Activated CD4-positive, alpha-beta T cell treated with anti-CD3 and anti-CD28 coated beads, Interleukin-2, amount 10 ng/mL, durations not matched to agents 24 days and 14 days (primary cell): ENCODE results near the gene ADRA2C. TPM values are rescaled to one million over a fixed set of nuclear protein-coding genes. Genes with fewer than 3 reads are reported as not detected.

Experiments
- DNase-seq: peaks from one replicate; pipeline ENCODE4 v3.0.0; 2022
- H3K27ac Mint-ChIP-seq: one replicate; pipeline ENCODE4 v1.8.0; 2022; ENCODE audit warnings: mild to moderate bottlenecking, mixed read lengths
- H3K27me3 Mint-ChIP-seq: one replicate; pipeline ENCODE4 v1.8.0; 2022; ENCODE audit warnings: mixed read lengths
- H3K36me3 Mint-ChIP-seq: one replicate; pipeline ENCODE4 v1.8.0; 2022; ENCODE audit warnings: low read depth, mild to moderate bottlenecking, mixed read lengths
- H3K4me1 Mint-ChIP-seq: one replicate; pipeline ENCODE4 v1.8.0; 2021; ENCODE audit warnings: mixed read lengths
- H3K4me3 Mint-ChIP-seq: one replicate; pipeline ENCODE4 v1.8.0; 2022; ENCODE audit warnings: mild to moderate bottlenecking, moderate library complexity, mixed read lengths
- H3K9me3 Mint-ChIP-seq: one replicate; pipeline ENCODE4 v1.8.0; 2021; ENCODE audit warnings: mixed read lengths
- intact Hi-C: fragments of 100-400 bp; cut with micrococcal nuclease; formaldehyde crosslinking; loops from one replicate; pipeline ENCODE4 v1.15.1; 2023
- total RNA-seq: library from RNA; stranded (reverse); gene quantifications from 2 replicates; pipeline ENCODE4 v1.2.3, GENCODE V29; 2022

Gene ADRA2C
- total RNA-seq, 1 donor from 2014 or later: not detected

DNA sequence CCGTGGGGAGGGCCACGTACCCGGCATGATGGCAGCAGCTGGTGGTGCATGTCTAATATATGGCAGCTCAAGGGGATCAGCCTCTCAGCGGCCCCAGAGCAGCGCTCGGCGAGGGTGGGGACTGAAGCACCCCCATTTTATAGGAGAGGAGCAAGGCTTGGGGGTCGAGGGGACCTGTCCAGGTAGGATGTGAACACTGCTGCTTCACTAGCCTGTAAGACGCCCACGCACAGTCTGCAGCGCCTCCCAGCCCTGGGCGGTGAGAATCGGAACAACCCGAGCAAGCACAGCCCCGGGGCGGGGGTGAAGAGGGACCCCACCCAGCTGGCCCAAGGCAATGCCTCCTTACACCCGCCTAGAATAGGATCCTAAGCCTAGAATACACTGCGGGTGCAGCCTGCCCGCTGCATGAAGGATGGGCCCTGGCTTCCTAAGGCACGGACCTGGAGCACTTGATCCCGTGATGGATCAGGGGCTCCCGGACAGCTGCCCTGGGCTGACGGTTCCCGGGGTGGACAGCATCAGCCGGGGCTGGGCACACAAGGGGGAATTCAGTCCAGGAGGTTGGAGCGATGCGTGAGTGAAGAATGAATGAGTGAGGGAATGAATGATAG is 17.6 kb downstream of the ADRA2C start:
- no peaks in the 10 kb centered on the region for H3K9me3 Mint-ChIP-seq
- no peaks in the 10 kb centered on the region for H3K36me3 Mint-ChIP-seq
- no peaks in the 10 kb centered on the region for H3K4me1 Mint-ChIP-seq
- no peak overlapping the region for H3K4me3 Mint-ChIP-seq
- peak; percentile 56 for DNase-seq
- no peak overlapping the region for H3K27ac Mint-ChIP-seq
- no peaks in the 10 kb centered on the region for H3K27me3 Mint-ChIP-seq
- intact Hi-C loops: no loop called here

DNA sequence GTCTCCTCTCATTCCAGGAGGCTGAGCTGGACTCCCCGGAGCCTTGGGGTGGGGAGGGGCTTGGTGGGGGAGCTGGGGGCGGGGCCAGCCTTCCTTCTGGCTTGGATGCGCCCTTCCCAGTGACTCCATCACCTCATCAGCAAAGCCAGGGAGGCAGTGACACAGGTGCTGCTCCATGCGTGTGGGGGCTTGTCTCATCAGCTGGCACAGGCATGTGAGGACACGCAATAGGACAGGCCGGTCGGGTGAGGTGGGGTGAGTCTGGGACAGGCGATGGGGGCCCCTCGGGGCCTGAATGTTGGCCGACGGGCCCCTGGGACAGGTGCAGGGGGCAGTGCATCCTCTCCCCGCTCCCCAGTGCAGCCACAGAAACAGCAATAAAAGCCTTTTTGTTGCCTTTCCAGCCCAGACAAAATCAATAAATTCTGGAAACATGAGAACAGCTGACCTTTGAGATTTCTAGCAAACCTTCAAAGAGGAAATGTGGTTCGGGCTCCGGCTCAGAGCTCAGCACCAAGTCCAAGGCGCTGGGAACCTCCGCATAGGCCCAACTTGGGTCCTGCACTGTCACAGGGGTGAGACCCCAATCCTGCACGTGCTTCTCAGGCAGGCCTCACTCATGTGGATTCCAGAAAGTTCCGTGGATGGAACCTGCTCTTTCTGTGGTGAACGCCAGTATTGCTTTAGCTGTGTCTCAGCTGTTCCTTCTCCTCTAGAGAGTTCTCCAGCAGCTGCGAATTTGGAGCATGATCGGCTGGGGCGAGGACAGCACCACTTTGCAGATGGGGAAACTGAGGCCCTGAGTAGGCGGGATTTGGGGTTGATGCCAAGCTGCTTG is 18.5 kb downstream of the ADRA2C start:
- H3K4me1 Mint-ChIP-seq: no peaks in the 10 kb centered on the region
- no peak overlapping the region for H3K4me3 Mint-ChIP-seq
- H3K9me3 Mint-ChIP-seq: no peaks in the 10 kb centered on the region
- no peaks in the 10 kb centered on the region for H3K27me3 Mint-ChIP-seq
- intact Hi-C loops: no loop called here
- H3K36me3 Mint-ChIP-seq: no peaks in the 10 kb centered on the region
- H3K27ac Mint-ChIP-seq: no peak overlapping the region
- no peak for DNase-seq

DNA sequence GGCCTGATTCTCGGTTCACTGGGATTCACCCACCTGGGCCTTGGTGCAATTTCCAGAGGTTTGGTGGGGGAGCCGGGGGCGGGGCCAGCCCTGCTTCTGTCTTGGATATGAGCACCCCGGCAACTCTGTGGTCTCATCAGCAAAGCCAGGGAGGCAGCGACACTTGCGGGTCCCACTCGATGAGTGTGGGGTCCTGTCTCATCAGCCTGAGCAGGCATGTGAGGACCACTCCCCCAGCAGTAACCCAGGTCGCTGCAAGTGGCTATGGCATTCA is 19.0 kb downstream of the ADRA2C start:
- Mint-ChIP-seq H3K4me1 (no peaks in the 10 kb centered on the region), H3K4me3 (no peak overlapping the region), H3K36me3 (no peaks in the 10 kb centered on the region), H3K27ac (no peak overlapping the region), H3K9me3 (no peaks in the 10 kb centered on the region), H3K27me3 (no peaks in the 10 kb centered on the region)
- no peak for DNase-seq
- intact Hi-C loops: no loop called here

DNA sequence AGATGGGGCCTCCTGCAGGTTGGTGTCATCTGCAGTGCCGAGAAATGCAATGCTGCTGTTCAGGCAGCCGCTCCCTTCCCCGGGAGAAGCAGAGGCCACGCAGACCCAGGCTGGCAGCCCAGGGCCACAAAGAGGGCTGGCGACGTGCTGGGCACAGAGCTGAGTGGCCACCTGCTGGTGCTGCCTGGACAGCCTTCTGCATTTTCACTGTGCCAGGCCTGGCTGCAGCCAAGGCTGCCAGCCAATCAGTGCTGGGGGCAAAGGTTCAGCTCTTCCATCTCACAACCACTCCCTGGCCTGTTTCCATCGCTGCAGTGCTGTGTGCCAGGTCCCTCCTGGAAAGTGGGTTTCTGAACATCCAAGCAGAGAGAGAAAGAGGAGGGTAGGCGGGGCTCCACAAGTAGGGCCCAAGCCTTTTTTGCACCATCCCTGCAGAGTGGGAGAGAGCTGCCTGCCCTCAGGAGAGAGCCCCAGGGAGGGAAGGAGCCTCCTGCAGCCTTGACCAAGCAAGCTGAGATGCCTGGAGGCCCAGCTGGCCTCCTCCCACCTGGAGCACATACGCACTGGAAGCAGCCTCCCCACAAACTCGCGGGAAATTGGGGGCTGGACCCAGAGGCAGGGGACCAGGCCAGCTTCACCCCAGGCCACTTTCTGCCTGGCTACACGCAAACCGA is 20.1 kb downstream of the ADRA2C start:
- H3K27ac Mint-ChIP-seq: no peak overlapping the region
- no peaks in the 10 kb centered on the region for H3K27me3 Mint-ChIP-seq
- no peak overlapping the region for H3K4me3 Mint-ChIP-seq
- no peaks in the 10 kb centered on the region for H3K36me3 Mint-ChIP-seq
- no peak for DNase-seq
- intact Hi-C loops: no loop called here
- no peaks in the 10 kb centered on the region for H3K9me3 Mint-ChIP-seq
- H3K4me1 Mint-ChIP-seq: no peaks in the 10 kb centered on the region

DNA sequence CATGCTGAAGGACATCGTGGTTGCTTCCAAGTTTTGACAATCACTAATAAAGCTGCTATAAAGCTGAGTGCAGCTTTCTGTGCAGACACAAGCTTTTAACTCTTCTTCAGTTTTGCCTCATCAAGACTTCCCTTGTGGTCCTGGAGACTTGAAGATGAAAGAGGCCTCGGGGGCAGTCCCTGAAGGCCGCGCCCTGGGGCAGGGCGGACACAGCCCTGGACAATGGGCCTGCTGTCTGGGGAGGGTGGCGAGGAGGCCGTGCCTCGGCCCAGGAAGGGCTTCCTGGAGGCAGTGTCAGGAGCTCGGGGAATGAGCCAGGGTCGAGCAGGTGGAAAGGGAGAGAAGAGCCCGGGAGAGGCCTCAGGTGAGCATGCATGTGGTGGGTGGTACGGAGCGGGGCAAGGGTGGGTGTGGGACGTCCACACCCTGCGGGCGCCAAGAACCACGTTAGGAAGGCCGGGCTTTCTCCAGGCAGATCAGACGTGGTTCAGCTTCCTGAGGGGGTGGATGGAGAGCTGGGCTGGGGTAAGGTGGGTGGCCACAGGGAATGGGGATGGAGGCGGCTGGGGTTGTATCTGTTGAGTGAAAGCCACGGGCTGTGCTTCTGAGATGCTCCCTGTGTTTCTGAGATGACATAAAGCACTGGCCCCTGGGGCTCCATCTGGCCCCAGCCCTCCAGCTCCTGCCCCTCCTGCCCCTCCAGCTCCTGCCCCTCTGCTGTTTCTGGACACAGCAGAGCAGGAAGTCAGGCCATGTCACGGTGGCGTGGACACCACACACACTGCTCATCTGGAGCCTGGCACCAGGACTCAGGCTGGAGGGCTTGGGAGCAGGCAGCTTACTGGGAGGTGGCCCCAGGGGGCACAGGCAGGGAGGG is 21.5 kb downstream of the ADRA2C start:
- intact Hi-C loops: no loop called here
- Mint-ChIP-seq H3K27me3 (no peaks in the 10 kb centered on the region), H3K4me3 (no peak overlapping the region), H3K4me1 (no peaks in the 10 kb centered on the region), H3K9me3 (no peaks in the 10 kb centered on the region), H3K27ac (no peak overlapping the region), H3K36me3 (no peaks in the 10 kb centered on the region)
- DNase-seq: no peak

DNA sequence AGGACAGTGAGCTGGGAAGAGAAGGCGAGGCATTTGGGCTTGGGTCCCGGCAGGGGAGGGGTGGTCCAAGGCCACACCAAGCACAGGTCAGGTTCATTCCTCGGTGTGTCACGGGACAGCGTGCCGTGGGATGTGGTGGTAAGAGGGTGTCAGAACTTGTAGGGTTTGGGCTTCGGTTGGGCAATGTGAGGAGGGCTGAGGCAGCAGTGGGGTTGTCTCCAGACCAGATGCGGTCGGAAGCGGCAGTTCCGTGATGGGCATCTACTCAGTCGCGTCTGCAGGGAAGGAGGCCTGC is 22.1 kb downstream of the ADRA2C start:
- H3K27ac Mint-ChIP-seq: no peak overlapping the region
- intact Hi-C loops: no loop called here

GRCh38 chr4:3789587-3789986 is 23.4 kb downstream of the ADRA2C start:
- peaks cover 4% of the 10 kb centered on the region for H3K9me3 Mint-ChIP-seq
- H3K36me3 Mint-ChIP-seq: no peaks in the 10 kb centered on the region
- no peak for DNase-seq
- H3K27ac Mint-ChIP-seq: no peak overlapping the region
- H3K27me3 Mint-ChIP-seq: no peaks in the 10 kb centered on the region
- no peaks in the 10 kb centered on the region for H3K4me1 Mint-ChIP-seq
- no peak overlapping the region for H3K4me3 Mint-ChIP-seq
- intact Hi-C loops: no loop called here

More for the DNA sequence above, 22.1 kb downstream of the ADRA2C start:
- no peaks in the 10 kb centered on the region for H3K9me3 Mint-ChIP-seq
- H3K36me3 Mint-ChIP-seq: no peaks in the 10 kb centered on the region
- H3K4me1 Mint-ChIP-seq: no peaks in the 10 kb centered on the region
- no peak overlapping the region for H3K4me3 Mint-ChIP-seq
- H3K27me3 Mint-ChIP-seq: no peaks in the 10 kb centered on the region
- DNase-seq: no peak

- Mint-ChIP-seq H3K36me3 (no peaks in the 10 kb centered on the region), H3K4me1 (no peaks in the 10 kb centered on the region), H3K27me3 (no peaks in the 10 kb centered on the region), H3K4me3 (no peak overlapping the region), H3K27ac (no peak overlapping the region), H3K9me3 (peaks cover 7% of the 10 kb centered on the region)
- DNase-seq: no peak
- intact Hi-C loops: no loop called here
These were observed 23.9 kb downstream of the ADRA2C start for GRCh38 chr4:3790006-3790561.

GRCh38 chr4:3791256-3791655 is 25.1 kb downstream of the ADRA2C start:
- DNase-seq: no peak
- intact Hi-C loops: no loop called here
- H3K27ac Mint-ChIP-seq: no peak overlapping the region
- peaks cover 9% of the 10 kb centered on the region for H3K9me3 Mint-ChIP-seq
- no peaks in the 10 kb centered on the region for H3K27me3 Mint-ChIP-seq
- no peaks in the 10 kb centered on the region for H3K36me3 Mint-ChIP-seq
- H3K4me1 Mint-ChIP-seq: no peaks in the 10 kb centered on the region
- H3K4me3 Mint-ChIP-seq: no peak overlapping the region

DNA sequence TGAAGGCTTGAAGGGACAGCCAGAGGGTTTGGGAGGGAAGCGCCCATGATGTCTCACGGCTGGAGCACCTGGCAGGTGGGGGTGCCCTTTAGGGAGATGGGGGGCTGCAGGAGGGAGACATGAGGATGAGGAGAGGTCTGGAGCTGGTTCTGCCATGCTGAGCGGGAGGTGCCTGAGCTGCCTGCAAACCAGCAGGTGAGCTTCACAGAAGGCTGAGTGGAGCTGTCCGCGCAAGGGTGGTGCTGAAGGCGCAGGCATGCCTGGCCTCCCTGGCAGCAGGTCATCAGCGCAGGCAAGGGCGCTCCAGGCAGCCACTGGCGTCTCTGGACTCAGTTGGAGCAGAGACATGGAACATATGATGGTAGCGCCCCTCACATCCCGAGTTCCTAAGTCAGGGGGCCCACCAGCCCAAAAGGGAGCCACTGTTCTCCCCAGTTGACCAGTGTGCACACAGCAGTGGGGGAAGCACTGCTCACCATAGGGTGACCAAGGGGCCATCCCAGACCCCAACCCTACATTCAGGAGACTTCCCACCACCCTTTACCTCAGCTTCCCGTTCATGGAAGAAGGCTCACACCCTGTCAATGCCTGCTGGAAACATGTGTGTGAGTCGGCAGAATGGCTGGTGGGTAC is 25.8 kb downstream of the ADRA2C start:
- no peaks in the 10 kb centered on the region for H3K4me1 Mint-ChIP-seq
- no peak overlapping the region for H3K4me3 Mint-ChIP-seq
- intact Hi-C loops: no loop called here
- peaks cover 11% of the 10 kb centered on the region for H3K9me3 Mint-ChIP-seq
- peak; percentile 84 for DNase-seq
- H3K27ac Mint-ChIP-seq: no peak overlapping the region
- no peaks in the 10 kb centered on the region for H3K36me3 Mint-ChIP-seq
- no peaks in the 10 kb centered on the region for H3K27me3 Mint-ChIP-seq

GRCh38 chr4:3792813-3793212 is 26.6 kb downstream of the ADRA2C start:
- intact Hi-C loops: no loop called here
- Mint-ChIP-seq H3K4me1 (no peaks in the 10 kb centered on the region), H3K36me3 (no peaks in the 10 kb centered on the region), H3K4me3 (no peak overlapping the region), H3K27me3 (no peaks in the 10 kb centered on the region), H3K27ac (no peak overlapping the region), H3K9me3 (peaks cover 11% of the 10 kb centered on the region)
- no peak for DNase-seq

GRCh38 chr4:3793545-3793944 is 27.4 kb downstream of the ADRA2C start:
- Mint-ChIP-seq H3K4me1 (no peaks in the 10 kb centered on the region), H3K36me3 (no peaks in the 10 kb centered on the region), H3K9me3 (peaks cover 11% of the 10 kb centered on the region), H3K27me3 (no peaks in the 10 kb centered on the region), H3K27ac (no peak overlapping the region), H3K4me3 (no peak overlapping the region)
- DNase-seq: no peak
- intact Hi-C loops: no loop called here

DNA sequence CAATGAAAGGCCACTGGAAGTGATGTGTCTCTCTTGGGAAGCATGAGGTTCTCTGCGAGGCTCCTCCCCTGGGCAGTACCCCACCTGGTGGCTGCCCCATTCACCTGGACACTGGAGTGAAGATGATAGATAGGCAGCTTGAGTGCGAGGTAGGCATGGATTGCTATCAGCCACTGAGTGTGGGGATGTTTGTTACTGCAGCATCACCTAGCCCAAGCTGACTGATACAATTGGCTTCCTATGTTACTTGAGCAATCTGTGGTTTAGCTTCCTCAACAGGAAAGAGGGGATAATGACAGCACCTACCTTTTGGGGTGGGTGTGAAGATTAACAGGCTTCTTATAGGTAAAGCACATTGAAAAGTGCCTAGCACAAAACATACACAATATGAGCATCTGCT is 30.8 kb downstream of the ADRA2C start:
- intact Hi-C loops: no loop called here
- Mint-ChIP-seq H3K27me3 (no peaks in the 10 kb centered on the region), H3K4me1 (no peaks in the 10 kb centered on the region), H3K9me3 (peaks cover 11% of the 10 kb centered on the region), H3K27ac (no peak overlapping the region), H3K4me3 (no peak overlapping the region), H3K36me3 (no peaks in the 10 kb centered on the region)
- no peak for DNase-seq
